Measurements from ENCODE around the gene VIPR2.

Gene VIPR2

DNA sequence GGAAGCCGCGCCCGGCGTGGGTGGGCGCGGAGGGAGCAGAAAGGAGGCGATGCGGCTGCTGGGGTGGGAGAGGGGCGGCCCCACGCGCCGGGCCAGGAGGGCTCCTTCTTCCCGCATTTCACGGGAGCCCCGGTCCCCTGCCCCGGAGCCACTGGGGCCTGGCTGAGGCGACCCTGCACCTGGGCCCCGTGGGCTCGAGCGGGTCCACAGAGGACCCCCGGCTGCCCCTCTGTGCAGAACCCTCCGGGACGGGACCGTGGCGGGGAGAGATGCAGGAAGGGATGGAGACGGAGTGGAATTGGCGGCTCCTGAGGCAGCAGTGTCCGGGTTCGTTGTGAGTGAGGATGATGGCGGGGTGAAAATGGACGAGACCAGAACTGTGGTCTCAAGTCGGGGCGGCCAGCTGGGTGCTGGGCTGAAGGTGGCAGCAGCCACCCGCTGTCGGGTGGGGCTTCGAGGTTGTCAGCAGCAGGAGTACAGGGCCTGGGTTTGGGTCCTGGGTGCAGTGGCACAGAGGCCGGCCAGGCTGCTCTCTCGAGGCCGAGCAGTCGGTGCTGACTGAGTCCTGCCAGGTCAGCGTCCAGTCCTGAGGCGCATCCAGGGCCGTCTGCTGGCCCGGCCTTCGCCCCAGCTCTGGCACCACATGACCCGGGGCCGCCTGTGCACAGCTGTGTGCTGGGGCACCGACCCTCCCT, 80.4 kb downstream of the VIPR2 start:
- DNase-seq (ENCODE audit: extremely low read depth, low read depth): no peak
- H3K4me3 ChIP-seq (replicated peaks; ENCODE audit: low read depth, low read length): no peak overlapping the region
- TF ChIP-seq, protein P1, sequence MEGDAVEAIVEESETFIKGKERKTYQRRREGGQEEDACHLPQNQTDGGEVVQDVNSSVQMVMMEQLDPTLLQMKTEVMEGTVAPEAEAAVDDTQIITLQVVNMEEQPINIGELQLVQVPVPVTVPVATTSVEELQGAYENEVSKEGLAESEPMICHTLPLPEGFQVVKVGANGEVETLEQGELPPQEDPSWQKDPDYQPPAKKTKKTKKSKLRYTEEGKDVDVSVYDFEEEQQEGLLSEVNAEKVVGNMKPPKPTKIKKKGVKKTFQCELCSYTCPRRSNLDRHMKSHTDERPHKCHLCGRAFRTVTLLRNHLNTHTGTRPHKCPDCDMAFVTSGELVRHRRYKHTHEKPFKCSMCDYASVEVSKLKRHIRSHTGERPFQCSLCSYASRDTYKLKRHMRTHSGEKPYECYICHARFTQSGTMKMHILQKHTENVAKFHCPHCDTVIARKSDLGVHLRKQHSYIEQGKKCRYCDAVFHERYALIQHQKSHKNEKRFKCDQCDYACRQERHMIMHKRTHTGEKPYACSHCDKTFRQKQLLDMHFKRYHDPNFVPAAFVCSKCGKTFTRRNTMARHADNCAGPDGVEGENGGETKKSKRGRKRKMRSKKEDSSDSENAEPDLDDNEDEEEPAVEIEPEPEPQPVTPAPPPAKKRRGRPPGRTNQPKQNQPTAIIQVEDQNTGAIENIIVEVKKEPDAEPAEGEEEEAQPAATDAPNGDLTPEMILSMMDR (IDR thresholded peaks at IDR 0.05; ENCODE audit: low read depth, low read length, missing control alignments): no peak

GRCh38 chr7:159063046-159063840, 81.4 kb downstream of the VIPR2 start:
- TF ChIP-seq, protein P1 (IDR thresholded peaks at IDR 0.05; ENCODE audit: low read depth, low read length, missing control alignments): no peak
- no peak overlapping the region for H3K4me3 ChIP-seq (replicated peaks; ENCODE audit: low read depth, low read length)
- DNase-seq (ENCODE audit: extremely low read depth, low read depth): no peak

DNA sequence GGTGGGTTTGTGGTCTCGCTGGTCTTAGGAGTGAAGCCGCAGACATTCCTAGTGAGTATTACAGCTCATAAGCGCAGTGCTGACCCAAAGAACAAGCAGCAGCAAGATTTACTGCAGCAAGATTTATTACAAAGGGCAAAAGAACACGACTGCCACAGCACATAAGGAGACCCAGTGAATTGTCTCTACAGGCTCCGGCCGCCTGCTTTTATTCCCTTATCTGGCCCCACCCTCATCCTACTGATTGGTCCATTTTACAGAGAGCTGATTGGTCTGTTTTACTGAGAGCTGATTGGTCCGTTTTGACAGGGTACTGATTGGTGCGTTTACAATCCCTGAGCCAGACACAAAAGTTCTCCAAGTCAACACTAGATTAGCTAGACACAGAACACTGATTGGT, 82.1 kb downstream of the VIPR2 start:
- TF ChIP-seq, protein P1 (IDR thresholded peaks at IDR 0.05; ENCODE audit: low read depth, low read length, missing control alignments): no peak
- DNase-seq (ENCODE audit: extremely low read depth, low read depth): no peak
- H3K4me3 ChIP-seq (replicated peaks; ENCODE audit: low read depth, low read length): no peak overlapping the region

GRCh38 chr7:159061674-159062212, 82.9 kb downstream of the VIPR2 start:
- TF ChIP-seq, protein P1 (IDR thresholded peaks at IDR 0.05; ENCODE audit: low read depth, low read length, missing control alignments): no peak
- DNase-seq (ENCODE audit: extremely low read depth, low read depth): no peak
- no peak overlapping the region for H3K4me3 ChIP-seq (replicated peaks; ENCODE audit: low read depth, low read length)

- no peak for DNase-seq (ENCODE audit: extremely low read depth, low read depth)
- TF ChIP-seq, protein P1 (IDR thresholded peaks at IDR 0.05; ENCODE audit: low read depth, low read length, missing control alignments): no peak
These were observed 83.5 kb downstream of the VIPR2 start for GRCh38 chr7:159061209-159061608.

GRCh38 chr7:159060440-159060839, 84.2 kb downstream of the VIPR2 start:
- TF ChIP-seq, protein P1 (IDR thresholded peaks at IDR 0.05; ENCODE audit: low read depth, low read length, missing control alignments): no peak
- no peak overlapping the region for H3K4me3 ChIP-seq (replicated peaks; ENCODE audit: low read depth, low read length)
- DNase-seq (ENCODE audit: extremely low read depth, low read depth): no peak

More at GRCh38 chr7:159061209-159061608, 83.5 kb downstream of the VIPR2 start:
- no peak overlapping the region for H3K4me3 ChIP-seq (replicated peaks; ENCODE audit: low read depth, low read length)

All from HFF-Myc (cell line).